Stimulated activated CD4-positive, alpha-beta T cell treated with anti-CD3 and anti-CD28 coated beads, Interleukin-1b, Interleukin-23, amount 100 ng/mL, for 24 hours (primary cell): Measurements from ENCODE around the gene TUBB8B.
"Not testable (repeated sequence)": the region's sequence is repeated elsewhere in the genome, so short reads cannot be mapped to it uniquely, and the experiment has no call there.

Source experiments
- DNase-seq, 4 experiments: peaks; one replicate each; pipeline ENCODE4 v3.0.0-alpha.2; 2020; ENCODE audit warnings: low read depth in 4 of 4, low spot score in 1 of 4

Gene TUBB8B

GRCh38 chr18:13177-13576 is 36.2 kb downstream of the TUBB8B start:
- not testable (repeated sequence) for DNase-seq

- not testable (repeated sequence) for DNase-seq
Observed at GRCh38 chr18:12773-13172, 36.6 kb downstream of the TUBB8B start.

- not testable (repeated sequence) for DNase-seq
Observed at GRCh38 chr18:11383-12274, 37.8 kb downstream of the TUBB8B start.

- DNase-seq, result not testable (repeated sequence)
Observed at GRCh38 chr18:10624-11184, 38.7 kb downstream of the TUBB8B start.

GRCh38 chr18:9937-10336 is 39.5 kb downstream of the TUBB8B start:
- DNase-seq, result not testable (repeated sequence)
